IMR-90 (cell line): ENCODE measurements around the gene PCSK5. TPM values are rescaled to one million over a fixed set of nuclear protein-coding genes. Genes with fewer than 3 reads are reported as not detected.

Experiments
- ATAC-seq: fragments of 200-7000 bp; cut with Tn5 transposase; 2 replicates; pipeline ENCODE4 v1.9.1; 2020; ENCODE audit warnings: low read depth, mild to moderate bottlenecking, moderate library complexity
- BruUV-seq: library from RNA; stranded (reverse); fragments of 400-500 nt; replicated peaks from 2 replicates; lab custom pipeline; 2021; lab: Mats Ljungman, UMichigan
- CTCF ChIA-PET: fragments of 300-600 bp; formaldehyde crosslinking; extraction: SDS; loops from one replicate; lab custom pipeline; 2021; ENCODE audit warnings: antibody characterized with exemption; lab: Yijun Ruan, JAX
- POLR2A ChIA-PET: fragments of 300-600 bp; sonication (Branson Sonifier 250); formaldehyde crosslinking; loops from one replicate; lab custom pipeline; 2022; ENCODE audit warnings: antibody characterized with exemption; ENCODE audit not compliant: unreplicated experiment; lab: Charles Lee
- DNase-seq: peaks from one replicate; pipeline ENCODE4 v3.0.0; 2013
- H2AFZ ChIP-seq: replicated peaks from 2 replicates; pipeline ENCODE3; 2013; ENCODE audit warnings: low read length, mild to moderate bottlenecking; ENCODE audit not compliant: poor library complexity
- H2AK5ac ChIP-seq: 2 replicates; pipeline ENCODE4 v1.6.1; 2013; ENCODE audit warnings: low read depth, low read length, inconsistent platforms
- H2AK9ac ChIP-seq: replicated peaks from 2 replicates; pipeline ENCODE3; 2013; ENCODE audit warnings: mild to moderate bottlenecking, low read depth, low read length, moderate library complexity; ENCODE audit not compliant: poor library complexity
- H2BK120ac ChIP-seq: 2 replicates; pipeline ENCODE4 v1.6.1; 2013; ENCODE audit warnings: low read depth, low read length, inconsistent platforms
- H2BK15ac ChIP-seq: 3 replicates; pipeline ENCODE4 v1.6.1; 2013; ENCODE audit warnings: low read depth, low read length, inconsistent platforms
- H2BK20ac ChIP-seq: 2 replicates; pipeline ENCODE4 v1.6.1; 2013; ENCODE audit warnings: low read depth, mild to moderate bottlenecking, inconsistent platforms, low read length, moderate library complexity
- H2BK5ac ChIP-seq: 2 replicates; pipeline ENCODE4 v1.6.1; 2013; ENCODE audit warnings: mild to moderate bottlenecking, low read depth, low read length, inconsistent platforms; ENCODE audit not compliant: poor library complexity, severe bottlenecking
- H3K14ac ChIP-seq: replicated peaks from 2 replicates; pipeline ENCODE4 v1.6.1; 2013; ENCODE audit warnings: low read depth, low read length, inconsistent platforms
- H3K18ac ChIP-seq: 2 replicates; pipeline ENCODE4 v1.6.1; 2013; ENCODE audit warnings: low read depth, low read length, control low read depth
- H3K23ac ChIP-seq: 2 replicates; pipeline ENCODE4 v1.6.1; 2013; ENCODE audit warnings: low read depth, low read length, inconsistent platforms
- H3K27ac ChIP-seq: 2 replicates; pipeline ENCODE4 v1.5.1; 2013; ENCODE audit warnings: mild to moderate bottlenecking, control low read depth, low read length; ENCODE audit not compliant: insufficient read depth
- H3K27me3 ChIP-seq: 2 replicates; pipeline ENCODE4 v1.6.1; 2013; ENCODE audit warnings: low read length; ENCODE audit not compliant: control insufficient read depth, insufficient read depth
- H3K36me3 ChIP-seq: 2 replicates; pipeline ENCODE4 v1.6.1; 2013; ENCODE audit warnings: low read length, mixed read lengths; ENCODE audit not compliant: control insufficient read depth, insufficient read depth
- H3K4ac ChIP-seq: 2 replicates; pipeline ENCODE4 v1.6.1; 2013; ENCODE audit warnings: low read depth, low read length, inconsistent platforms
- H3K4me1 ChIP-seq: 2 replicates; pipeline ENCODE4 v1.6.1; 2013; ENCODE audit warnings: low read length, mixed read lengths; ENCODE audit not compliant: control insufficient read depth, insufficient read depth
- H3K4me2 ChIP-seq: 2 replicates; pipeline ENCODE4 v1.6.1; 2013; ENCODE audit warnings: low read depth, mild to moderate bottlenecking, control low read depth, low read length, moderate library complexity
- H3K4me3 ChIP-seq: 2 replicates; pipeline ENCODE4 v1.5.1; 2013; ENCODE audit warnings: low read depth, mild to moderate bottlenecking, control low read depth, low read length, moderate library complexity; ENCODE audit not compliant: insufficient read depth
- H3K56ac ChIP-seq: 2 replicates; pipeline ENCODE4 v1.6.1; 2013; ENCODE audit warnings: low read length, inconsistent platforms; ENCODE audit not compliant: insufficient read depth; ENCODE audit errors: extremely low read depth
- H3K79me1 ChIP-seq, 2 experiments: 2 replicates each; pipeline ENCODE4 v1.6.1; 2013; ENCODE audit warnings: low read length in 2 of 2, inconsistent platforms in 1 of 2, low read depth in 1 of 2
- H3K9ac ChIP-seq: 2 replicates; pipeline ENCODE4 v1.6.1; 2013; ENCODE audit warnings: low read depth, low read length, control low read depth
- H3K9me1 ChIP-seq: 2 replicates; pipeline ENCODE4 v1.6.1; 2013; ENCODE audit warnings: low read length, inconsistent platforms; ENCODE audit not compliant: insufficient read depth
- H3K9me3 ChIP-seq: 2 replicates; pipeline ENCODE4 v1.6.1; 2013; ENCODE audit warnings: low read length; ENCODE audit not compliant: control insufficient read depth, insufficient read depth
- H4K20me1 ChIP-seq: 2 replicates; pipeline ENCODE4 v1.6.1; 2013; ENCODE audit warnings: low read length, inconsistent platforms; ENCODE audit not compliant: insufficient read depth
- H4K5ac ChIP-seq: 2 replicates; pipeline ENCODE4 v1.6.1; 2013; ENCODE audit warnings: mild to moderate bottlenecking, low read depth, low read length, control low read depth
- H4K8ac ChIP-seq, 2 experiments: 2 replicates each; pipeline ENCODE4 v1.6.1; 2013; ENCODE audit warnings: low read depth in 2 of 2, low read length in 2 of 2, control low read depth in 1 of 2, inconsistent platforms in 1 of 2
- H4K91ac ChIP-seq: 2 replicates; pipeline ENCODE4 v1.6.1; 2013; ENCODE audit warnings: low read depth, low read length, inconsistent platforms; ENCODE audit not compliant: insufficient read depth
- BHLHE40 ChIP-seq: fragments of 150-350 bp; IDR thresholded peaks from 2 replicates; pipeline ENCODE4 v1.6.1; 2016; ENCODE audit warnings: mild to moderate bottlenecking, low read depth, low read length
- CEBPB ChIP-seq: IDR thresholded peaks from 2 replicates; pipeline ENCODE4 v1.6.1; 2012; ENCODE audit warnings: low read depth, low read length, improper control_type of control experiment
- CHD1 ChIP-seq: IDR thresholded peaks from 2 replicates; pipeline ENCODE4 v1.6.1; 2012; ENCODE audit warnings: low read depth, low read length, improper control_type of control experiment
- FOS ChIP-seq: fragments of 150-350 bp; IDR thresholded peaks from 2 replicates; pipeline ENCODE4 v1.6.1; 2016; ENCODE audit warnings: low read depth, low read length
- MAZ ChIP-seq: IDR thresholded peaks from 2 replicates; pipeline ENCODE4 v1.6.1; 2012; ENCODE audit warnings: low read depth, mild to moderate bottlenecking, low read length, improper control_type of control experiment, moderate library complexity, borderline replicate concordance
- MXI1 ChIP-seq: IDR thresholded peaks from 2 replicates; pipeline ENCODE4 v1.6.1; 2012; ENCODE audit warnings: low read depth, mild to moderate bottlenecking, low read length, moderate library complexity, borderline replicate concordance
- NFE2L2 ChIP-seq: fragments of 150-350 bp; IDR thresholded peaks from 2 replicates; pipeline ENCODE4 v1.6.1; 2016; ENCODE audit warnings: low read depth, mild to moderate bottlenecking, low read length
- POLR2A ChIP-seq: IDR thresholded peaks from 2 replicates; pipeline ENCODE4 v1.6.1; 2012; ENCODE audit warnings: mild to moderate bottlenecking, low read depth, low read length
- RAD21 ChIP-seq: IDR thresholded peaks from 2 replicates; pipeline ENCODE4 v1.6.1; 2012; ENCODE audit warnings: low read length, improper control_type of control experiment
- RCOR1 ChIP-seq: IDR thresholded peaks from 2 replicates; pipeline ENCODE4 v1.6.1; 2012; ENCODE audit warnings: mild to moderate bottlenecking, low read length, improper control_type of control experiment; ENCODE audit not compliant: insufficient replicate concordance
- RFX5 ChIP-seq: IDR thresholded peaks from 2 replicates; pipeline ENCODE4 v1.8.0; 2012; ENCODE audit warnings: low read depth, mild to moderate bottlenecking, low read length, moderate library complexity
- SMC3 ChIP-seq: fragments of 150-350 bp; IDR thresholded peaks from 2 replicates; pipeline ENCODE4 v1.6.1; 2016; ENCODE audit warnings: low read depth, mild to moderate bottlenecking, antibody characterized with exemption, low read length, moderate library complexity
- WGBS, 2 experiments: methylation state at CpG; one replicate each; pipeline versions ENCODE4 v1.1.5 to v1.1.7; 2013; ENCODE audit warnings: missing lambda C conversion rate in 2 of 2; ENCODE audit not compliant: insufficient read length in 1 of 2; ENCODE audit errors: extremely low coverage in 2 of 2; 5-methylcytosine and 5-hydroxymethylcytosine counted together
- dilution Hi-C: fragments of 300-500 bp; cut with HindIII; formaldehyde crosslinking; loops from one replicate; pipeline ENCODE4 v1.14.3; 2018; ENCODE audit warnings: low sequenced_read_pairs; ENCODE audit not compliant: unreplicated experiment
- in situ Hi-C: fragments of 300-500 bp; cut with MboI; formaldehyde crosslinking; loops from 3 replicates; pipeline ENCODE4 v1.14.3; 2019; ENCODE audit warnings: low sequenced_read_pairs, inconsistent platforms, mixed read lengths
- intact Hi-C: fragments of 100-400 bp; cut with micrococcal nuclease; formaldehyde crosslinking; loops from 2 replicates; pipeline ENCODE4 v1.10.0; 2022
- polyA plus RNA-seq, 3 experiments: library from polyadenylated mRNA; depleted of rRNA; stranded (reverse); fragments of >200 nt; gene quantifications; 2 replicates each; pipeline ENCODE4 v1.2.3, GENCODE V29; 2012; ENCODE audit warnings: low replicate concordance in 1 of 3
- total RNA-seq: library from RNA; depleted of rRNA; stranded (reverse); fragments of >200 nt; gene quantifications from 2 replicates; pipeline ENCODE4 v1.2.3, GENCODE V29; 2012
- TF ChIP-seq, protein P1 (sequence below): conservative IDR thresholded peaks from 2 replicates; pipeline ENCODE4 v1.5.1; 2012; ENCODE audit warnings: mild to moderate bottlenecking, low read depth, low read length, improper control_type of control experiment
- TF ChIP-seq, protein P2 (sequence below): fragments of 150-350 bp; IDR thresholded peaks from 2 replicates; pipeline ENCODE4 v1.6.1; 2017; ENCODE audit warnings: mild to moderate bottlenecking, antibody characterized with exemption, low read length, low read depth
- TF ChIP-seq, protein P3 (sequence below): fragments of 150-350 bp; IDR thresholded peaks from 2 replicates; pipeline ENCODE4 v1.6.1; 2016; ENCODE audit warnings: low read depth, mild to moderate bottlenecking, low read length, moderate library complexity, borderline replicate concordance

The PCSK5 gene
- total and polyA plus RNA-seq, 2 of the 4 experiments (the other 2 are of a cell fraction), result 1.5 to 3.0 TPM

DNA sequence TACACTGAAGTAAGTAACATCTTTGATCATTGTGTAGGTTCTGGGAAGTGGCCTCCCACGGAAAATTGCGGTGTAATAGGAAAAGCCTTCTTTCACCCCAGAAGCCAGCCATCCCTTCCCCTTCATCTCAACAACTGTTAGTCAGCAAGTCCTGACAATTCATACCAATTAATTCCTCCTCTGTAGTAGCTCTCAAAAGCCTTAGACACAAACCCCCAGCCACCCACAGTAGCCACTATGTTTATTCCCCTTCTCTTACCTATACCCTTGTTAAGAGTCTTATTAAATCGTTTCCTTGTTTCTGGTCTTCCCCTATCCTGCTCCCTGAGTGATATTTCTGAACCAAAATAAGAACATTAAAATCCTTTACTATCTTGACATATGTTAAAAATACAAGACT, 143.6 kb downstream of the PCSK5 start:
- Histone ChIP-seq H3K56ac (no peak overlapping the region), H3K18ac (no peak overlapping the region), H3K9me3 (no peaks in the 10 kb centered on the region), H4K91ac (no peak overlapping the region), H2AK5ac (no peak overlapping the region), H3K4me3 (no peak overlapping the region), H3K9me1 (no peaks in the 10 kb centered on the region), H3K79me1 (no peaks in the 10 kb centered on the region), H3K4ac (no peak overlapping the region), H2AFZ (no peak overlapping the region), H2BK120ac (no peak overlapping the region), H3K36me3 (peaks cover 2% of the 10 kb centered on the region), H3K4me1 (no peaks in the 10 kb centered on the region), H4K8ac (no peak overlapping the region), H3K14ac (no peak overlapping the region), H3K9ac (no peak overlapping the region), H2BK15ac (no peak overlapping the region), H3K27me3 (no peaks in the 10 kb centered on the region), H3K27ac (no peak overlapping the region), H2AK9ac (no peak overlapping the region), H2BK5ac (no peak overlapping the region), H3K23ac (no peak overlapping the region), H4K5ac (no peak overlapping the region), H3K4me2 (no peak overlapping the region), H2BK20ac (no peak overlapping the region), H4K20me1 (no peaks in the 10 kb centered on the region)
- CTCF ChIA-PET, result no interaction called here
- POLR2A ChIA-PET, result no interaction called here
- TF ChIP-seq NFE2L2 (no peak), RAD21 (no peak), RFX5 (no peak), RCOR1 (no peak), FOS (no peak), POLR2A (no peak), SMC3 (no peak), BHLHE40 (no peak), CHD1 (no peak), MAZ (no peak), MXI1 (no peak), CEBPB (no peak)
- TF ChIP-seq, protein P1, sequence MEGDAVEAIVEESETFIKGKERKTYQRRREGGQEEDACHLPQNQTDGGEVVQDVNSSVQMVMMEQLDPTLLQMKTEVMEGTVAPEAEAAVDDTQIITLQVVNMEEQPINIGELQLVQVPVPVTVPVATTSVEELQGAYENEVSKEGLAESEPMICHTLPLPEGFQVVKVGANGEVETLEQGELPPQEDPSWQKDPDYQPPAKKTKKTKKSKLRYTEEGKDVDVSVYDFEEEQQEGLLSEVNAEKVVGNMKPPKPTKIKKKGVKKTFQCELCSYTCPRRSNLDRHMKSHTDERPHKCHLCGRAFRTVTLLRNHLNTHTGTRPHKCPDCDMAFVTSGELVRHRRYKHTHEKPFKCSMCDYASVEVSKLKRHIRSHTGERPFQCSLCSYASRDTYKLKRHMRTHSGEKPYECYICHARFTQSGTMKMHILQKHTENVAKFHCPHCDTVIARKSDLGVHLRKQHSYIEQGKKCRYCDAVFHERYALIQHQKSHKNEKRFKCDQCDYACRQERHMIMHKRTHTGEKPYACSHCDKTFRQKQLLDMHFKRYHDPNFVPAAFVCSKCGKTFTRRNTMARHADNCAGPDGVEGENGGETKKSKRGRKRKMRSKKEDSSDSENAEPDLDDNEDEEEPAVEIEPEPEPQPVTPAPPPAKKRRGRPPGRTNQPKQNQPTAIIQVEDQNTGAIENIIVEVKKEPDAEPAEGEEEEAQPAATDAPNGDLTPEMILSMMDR, result no peak
- TF ChIP-seq, protein P2, sequence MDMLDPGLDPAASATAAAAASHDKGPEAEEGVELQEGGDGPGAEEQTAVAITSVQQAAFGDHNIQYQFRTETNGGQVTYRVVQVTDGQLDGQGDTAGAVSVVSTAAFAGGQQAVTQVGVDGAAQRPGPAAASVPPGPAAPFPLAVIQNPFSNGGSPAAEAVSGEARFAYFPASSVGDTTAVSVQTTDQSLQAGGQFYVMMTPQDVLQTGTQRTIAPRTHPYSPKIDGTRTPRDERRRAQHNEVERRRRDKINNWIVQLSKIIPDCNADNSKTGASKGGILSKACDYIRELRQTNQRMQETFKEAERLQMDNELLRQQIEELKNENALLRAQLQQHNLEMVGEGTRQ, result no peak
- TF ChIP-seq, protein P3, sequence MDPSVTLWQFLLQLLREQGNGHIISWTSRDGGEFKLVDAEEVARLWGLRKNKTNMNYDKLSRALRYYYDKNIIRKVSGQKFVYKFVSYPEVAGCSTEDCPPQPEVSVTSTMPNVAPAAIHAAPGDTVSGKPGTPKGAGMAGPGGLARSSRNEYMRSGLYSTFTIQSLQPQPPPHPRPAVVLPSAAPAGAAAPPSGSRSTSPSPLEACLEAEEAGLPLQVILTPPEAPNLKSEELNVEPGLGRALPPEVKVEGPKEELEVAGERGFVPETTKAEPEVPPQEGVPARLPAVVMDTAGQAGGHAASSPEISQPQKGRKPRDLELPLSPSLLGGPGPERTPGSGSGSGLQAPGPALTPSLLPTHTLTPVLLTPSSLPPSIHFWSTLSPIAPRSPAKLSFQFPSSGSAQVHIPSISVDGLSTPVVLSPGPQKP, result no peak
- dilution Hi-C loops (no loop called here), intact Hi-C loops (no loop called here), in situ Hi-C loops (no loop called here)
- no TSS peak for BruUV-seq
- ATAC-seq (no peak), DNase-seq (no peak)
- no CpG with 5 or more reads among the region's 3 CpGs for WGBS, 2 experiments
